ENCODE data around the gene DCST2. TPM values are rescaled to one million over a fixed set of nuclear protein-coding genes. Genes with fewer than 3 reads are reported as not detected.

DCST2 gene
- total and polyA plus RNA-seq, 7 donors, result 0.04 to 0.56 (median 0.19) TPM; not detected in 2

DNA sequence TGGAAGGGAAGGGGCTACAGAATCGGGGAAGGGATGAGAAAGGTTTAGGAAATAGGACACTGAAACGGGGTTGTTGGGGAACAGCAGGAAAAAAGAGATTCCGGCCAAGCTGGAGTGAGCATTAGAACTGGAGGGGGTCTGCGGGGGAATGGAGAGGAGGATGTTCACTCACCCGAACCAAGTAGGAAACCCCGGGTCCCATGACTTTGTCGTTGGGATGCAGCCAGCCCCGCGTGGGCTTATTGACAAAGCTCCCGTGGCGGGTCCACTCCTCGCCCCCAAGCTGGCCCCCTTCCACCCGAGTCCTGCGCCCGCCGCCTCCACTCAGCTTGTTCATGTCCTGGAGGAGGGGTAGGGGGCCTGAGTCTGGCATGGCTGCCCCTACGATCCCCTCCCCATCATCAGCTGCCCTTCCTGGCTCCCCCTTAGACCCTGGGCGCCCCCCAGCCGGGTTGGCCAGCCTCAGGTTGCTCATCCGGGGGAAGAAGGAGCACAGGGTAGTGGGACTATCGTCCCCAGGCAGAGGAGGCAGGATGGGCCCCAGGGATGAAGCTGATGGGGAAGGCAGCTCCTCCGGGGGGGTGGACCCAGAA, 63.6 kb downstream of the DCST2 start:
- TF ChIP-seq, protein P1, sequence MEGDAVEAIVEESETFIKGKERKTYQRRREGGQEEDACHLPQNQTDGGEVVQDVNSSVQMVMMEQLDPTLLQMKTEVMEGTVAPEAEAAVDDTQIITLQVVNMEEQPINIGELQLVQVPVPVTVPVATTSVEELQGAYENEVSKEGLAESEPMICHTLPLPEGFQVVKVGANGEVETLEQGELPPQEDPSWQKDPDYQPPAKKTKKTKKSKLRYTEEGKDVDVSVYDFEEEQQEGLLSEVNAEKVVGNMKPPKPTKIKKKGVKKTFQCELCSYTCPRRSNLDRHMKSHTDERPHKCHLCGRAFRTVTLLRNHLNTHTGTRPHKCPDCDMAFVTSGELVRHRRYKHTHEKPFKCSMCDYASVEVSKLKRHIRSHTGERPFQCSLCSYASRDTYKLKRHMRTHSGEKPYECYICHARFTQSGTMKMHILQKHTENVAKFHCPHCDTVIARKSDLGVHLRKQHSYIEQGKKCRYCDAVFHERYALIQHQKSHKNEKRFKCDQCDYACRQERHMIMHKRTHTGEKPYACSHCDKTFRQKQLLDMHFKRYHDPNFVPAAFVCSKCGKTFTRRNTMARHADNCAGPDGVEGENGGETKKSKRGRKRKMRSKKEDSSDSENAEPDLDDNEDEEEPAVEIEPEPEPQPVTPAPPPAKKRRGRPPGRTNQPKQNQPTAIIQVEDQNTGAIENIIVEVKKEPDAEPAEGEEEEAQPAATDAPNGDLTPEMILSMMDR (IDR thresholded peaks at IDR 0.05), result no peak
- H3K4me1 ChIP-seq, result peaks cover 50% of the 10 kb centered on the region
- peak overlapping the region; percentile 99 for H3K27ac ChIP-seq
- H3K27me3 ChIP-seq (ENCODE audit: insufficient read depth in 3 of 3, low read length in 2 of 3), result no peaks in the 10 kb centered on the region
- peak in 1 of 2 donors; percentile 46 for DNase-seq
- intact Hi-C loops (cut with DNase I), result loop anchor here (5.0 kb wide), 2 partner anchors 42 to 112 kb away; no protein-coding TSS in a partner anchor
- peaks cover 0 to 43% of the 10 kb centered on the region in 2 donors for H3K36me3 ChIP-seq (ENCODE audit: insufficient read depth in 1 of 2, low read depth in 1 of 2)
- WGBS, 3 donors, result 27 to 34% (median 32%) methylated on average over 16 to 22 of the region's 22 CpGs
- ATAC-seq, result no peak
- H3K4me3 ChIP-seq, result peak overlapping the region; percentile 84
- no peaks in the 10 kb centered on the region for H3K9me3 ChIP-seq

DNA sequence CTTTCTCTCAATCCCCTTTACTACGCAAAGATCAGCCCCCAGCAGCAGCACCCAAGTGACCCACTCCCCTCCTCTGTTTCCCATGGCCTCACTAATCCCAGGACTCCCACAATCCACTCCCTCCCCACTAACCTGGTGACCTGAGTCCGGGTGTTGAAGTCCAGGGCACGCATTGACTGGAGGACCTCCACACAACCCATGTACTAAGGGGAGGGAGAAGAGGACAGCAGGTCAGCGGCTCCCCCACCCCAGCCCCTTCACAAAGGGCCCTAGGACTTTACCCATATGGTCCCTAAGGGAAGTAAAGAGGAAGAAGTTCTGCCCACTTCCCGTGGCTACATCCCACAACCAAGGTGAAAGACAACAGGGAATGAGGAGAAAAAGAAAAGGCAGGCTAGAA, 64.3 kb downstream of the DCST2 start:
- H3K9me3 ChIP-seq, result no peaks in the 10 kb centered on the region
- no peaks in the 10 kb centered on the region for H3K27me3 ChIP-seq (ENCODE audit: insufficient read depth in 3 of 3, low read length in 2 of 3)
- no peak for ATAC-seq
- DNase-seq, result no peak
- peaks cover 50% of the 10 kb centered on the region for H3K4me1 ChIP-seq
- peak overlapping the region; percentile 84 for H3K4me3 ChIP-seq
- H3K27ac ChIP-seq, result peak overlapping the region; percentile 99
- intact Hi-C loops (cut with DNase I), result no loop called here
- 52 to 61% (median 57%) methylated on average over 5 of the region's 5 CpGs for WGBS, 3 donors
- H3K36me3 ChIP-seq (ENCODE audit: insufficient read depth in 1 of 2, low read depth in 1 of 2), result peaks cover 0 to 50% of the 10 kb centered on the region in 2 donors
- TF ChIP-seq, protein P1 (IDR thresholded peaks at IDR 0.05), result no peak

DNA sequence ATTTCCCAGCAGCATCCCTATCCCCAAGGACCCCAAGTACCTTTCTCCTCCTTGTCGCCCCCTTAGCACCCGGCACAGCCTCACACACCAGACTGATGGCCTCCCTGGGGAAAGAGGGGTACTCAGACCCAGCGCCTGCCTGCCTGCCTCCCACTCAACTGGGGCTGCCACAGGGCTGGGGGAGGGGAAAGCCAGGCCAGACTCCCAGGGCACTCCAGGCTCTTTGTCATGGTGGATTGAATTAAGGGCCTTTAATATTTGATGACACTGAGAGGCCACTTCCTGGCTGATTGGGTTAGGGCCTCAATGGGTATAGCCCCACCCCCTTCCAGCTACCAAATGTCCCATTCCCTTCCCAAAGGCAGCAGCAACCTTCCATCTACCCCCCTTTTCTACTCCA, 64.8 kb downstream of the DCST2 start:
- whole genome bisulfite sequencing, 3 donors, result 81 to 89% (median 87%) methylated on average over 3 of the region's 3 CpGs

More for the DNA sequence above, 64.8 kb downstream of the DCST2 start:
- peaks cover 0 to 56% of the 10 kb centered on the region in 2 donors for H3K36me3 ChIP-seq (ENCODE audit: insufficient read depth in 1 of 2, low read depth in 1 of 2)
- TF ChIP-seq, protein P1 (IDR thresholded peaks at IDR 0.05), result no peak
- H3K27me3 ChIP-seq (ENCODE audit: insufficient read depth in 3 of 3, low read length in 2 of 3), result no peaks in the 10 kb centered on the region
- no peak for DNase-seq
- peak overlapping the region; percentile 99 for H3K27ac ChIP-seq
- ATAC-seq, result no peak
- intact Hi-C loops (cut with DNase I), result no loop called here
- no peak overlapping the region for H3K4me3 ChIP-seq
- no peaks in the 10 kb centered on the region for H3K9me3 ChIP-seq
- peaks cover 50% of the 10 kb centered on the region for H3K4me1 ChIP-seq

Other genes with a start within 250 kb of the DCST2 start
- 10 to 100 TPM; 11.8 to 60.9 (median 17.4) TPM for gene KCNN3, start 163.5 kb downstream of the DCST2 start, total RNA-seq
- gene KCNN3, start 163.5 kb downstream of the DCST2 start, polyA plus RNA-seq, result 1 to 10 TPM; 2.5 to 7.5 (median 3.7) TPM
- 10 to 100 TPM; 17.0 to 30.5 (median 22.3) TPM for gene PMVK, start 97.1 kb downstream of the DCST2 start, total RNA-seq
- 10 to 100 TPM; 23.3 to 35.6 (median 30.5) TPM for gene PMVK, start 97.1 kb downstream of the DCST2 start, polyA plus RNA-seq
- 100 to 1,000 TPM in 2 of 4 donors, 10 to 100 TPM in 2; 76.5 to 149 (median 104) TPM for gene PBXIP1, start 77.7 kb downstream of the DCST2 start, total RNA-seq
- 10 to 100 TPM; 13.6 to 79.6 (median 54.8) TPM for gene PBXIP1, start 77.7 kb downstream of the DCST2 start, polyA plus RNA-seq
- 10 to 100 TPM; 14.5 to 23.0 (median 17.4) TPM for gene PYGO2, start 72.0 kb downstream of the DCST2 start, total RNA-seq
- 10 to 100 TPM; 13.1 to 24.0 (median 14.5) TPM for gene PYGO2, start 72.0 kb downstream of the DCST2 start, polyA plus RNA-seq
- gene SHC1, start 63.0 kb downstream of the DCST2 start, total RNA-seq, result 10 to 100 TPM; 52.3 to 87.2 (median 82.8) TPM
- gene SHC1, start 63.0 kb downstream of the DCST2 start, polyA plus RNA-seq, result 10 to 100 TPM; 33.2 to 67.3 (median 43.8) TPM
- gene CKS1B, start 59.1 kb downstream of the DCST2 start, total RNA-seq, result 10 to 100 TPM in 1 of 4 donors, 1 to 10 TPM in 3; 5.5 to 13.8 (median 6.9) TPM
- gene CKS1B, start 59.1 kb downstream of the DCST2 start, polyA plus RNA-seq, result 10 to 100 TPM; 12.1 to 48.1 (median 30.1) TPM
- 10 to 100 TPM; 24.5 to 39.4 (median 30.4) TPM for gene FLAD1, start 50.4 kb downstream of the DCST2 start, total RNA-seq
- gene FLAD1, start 50.4 kb downstream of the DCST2 start, polyA plus RNA-seq, result 10 to 100 TPM; 32.4 to 52.7 (median 51.6) TPM
- gene LENEP, start 40.2 kb downstream of the DCST2 start, total RNA-seq, result not detected
- gene LENEP, start 40.2 kb downstream of the DCST2 start, polyA plus RNA-seq, result not detected
- 10 to 100 TPM; 34.6 to 97.9 (median 70.9) TPM for gene ZBTB7B, start 31.0 kb downstream of the DCST2 start, total RNA-seq
- 10 to 100 TPM; 20.2 to 55.5 (median 48.7) TPM for gene ZBTB7B, start 31.0 kb downstream of the DCST2 start, polyA plus RNA-seq
- under 1 TPM in 2 of 4 donors, not detected in 2; 0.12 to 0.34 TPM for gene DCST1, start within 50 bp of the DCST2 start, total RNA-seq
- gene DCST1, start within 50 bp of the DCST2 start, polyA plus RNA-seq, result not detected
- gene ADAM15, start 17.5 kb upstream of the DCST2 start, total RNA-seq, result 10 to 100 TPM; 38.4 to 50.9 (median 49.3) TPM
- 10 to 100 TPM; 33.2 to 45.4 (median 41.0) TPM for gene ADAM15, start 17.5 kb upstream of the DCST2 start, polyA plus RNA-seq
- gene EFNA4, start 30.0 kb upstream of the DCST2 start, total RNA-seq, result 1 to 10 TPM in 1 of 4 donors, under 1 TPM in 3; 0.69 to 1.1 (median 0.77) TPM
- gene EFNA4, start 30.0 kb upstream of the DCST2 start, polyA plus RNA-seq, result 1 to 10 TPM in 2 of 3 donors, under 1 TPM in 1; 0.39 to 1.3 (median 1.2) TPM
- under 1 TPM in 3 of 4 donors, not detected in 1; 0.32 to 0.69 (median 0.57) TPM for gene EFNA3, start 45.1 kb upstream of the DCST2 start, total RNA-seq
- under 1 TPM; 0.17 to 1.00 (median 0.39) TPM for gene EFNA3, start 45.1 kb upstream of the DCST2 start, polyA plus RNA-seq
- gene EFNA1, start 94.1 kb upstream of the DCST2 start, total RNA-seq, result 10 to 100 TPM; 11.4 to 42.6 (median 33.0) TPM
- gene EFNA1, start 94.1 kb upstream of the DCST2 start, polyA plus RNA-seq, result 10 to 100 TPM in 2 of 3 donors, 1 to 10 TPM in 1; 5.5 to 15.0 (median 12.4) TPM
- 1 to 10 TPM; 6.7 to 8.4 (median 7.8) TPM for gene SLC50A1, start 102.1 kb upstream of the DCST2 start, total RNA-seq
- gene SLC50A1, start 102.1 kb upstream of the DCST2 start, polyA plus RNA-seq, result 10 to 100 TPM in 2 of 3 donors, 1 to 10 TPM in 1; 7.5 to 16.2 (median 10.8) TPM
- gene DPM3, start 106.8 kb upstream of the DCST2 start, total RNA-seq, result 10 to 100 TPM; 47.0 to 54.5 (median 50.0) TPM
- 100 to 1,000 TPM; 110 to 123 (median 122) TPM for gene DPM3, start 106.8 kb upstream of the DCST2 start, polyA plus RNA-seq
- 100 to 1,000 TPM; 115 to 152 (median 118) TPM for gene KRTCAP2, start 139.5 kb upstream of the DCST2 start, total RNA-seq
- 100 to 1,000 TPM; 137 to 171 (median 149) TPM for gene KRTCAP2, start 139.5 kb upstream of the DCST2 start, polyA plus RNA-seq
- under 1 TPM in 2 of 4 donors, not detected in 2; 0.15 to 0.16 TPM for gene TRIM46, start 140.1 kb upstream of the DCST2 start, total RNA-seq
- under 1 TPM in 2 of 3 donors, not detected in 1; 0.03 TPM for gene TRIM46, start 140.1 kb upstream of the DCST2 start, polyA plus RNA-seq
- gene THBS3, start 174.1 kb upstream of the DCST2 start, total RNA-seq, result 1 to 10 TPM; 3.1 to 8.1 (median 4.5) TPM
- 1 to 10 TPM; 2.8 to 3.5 (median 2.8) TPM for gene THBS3, start 174.1 kb upstream of the DCST2 start, polyA plus RNA-seq
- gene MTX1, start 174.9 kb upstream of the DCST2 start, total RNA-seq, result 10 to 100 TPM in 3 of 4 donors, 1 to 10 TPM in 1; 8.1 to 17.7 (median 14.0) TPM
- gene MTX1, start 174.9 kb upstream of the DCST2 start, polyA plus RNA-seq, result 10 to 100 TPM; 25.8 to 47.1 (median 27.4) TPM
- 10 to 100 TPM; 20.6 to 28.8 (median 23.8) TPM for gene ENTREP3, start 221.7 kb upstream of the DCST2 start, total RNA-seq
- gene ENTREP3, start 221.7 kb upstream of the DCST2 start, polyA plus RNA-seq, result 10 to 100 TPM; 17.6 to 61.3 (median 21.2) TPM
- 10 to 100 TPM; 49.5 to 70.7 (median 57.2) TPM for gene SCAMP3, start 228.6 kb upstream of the DCST2 start, total RNA-seq
- gene SCAMP3, start 228.6 kb upstream of the DCST2 start, polyA plus RNA-seq, result 100 to 1,000 TPM in 2 of 3 donors, 10 to 100 TPM in 1; 75.0 to 159 (median 108) TPM
- gene CLK2, start 239.7 kb upstream of the DCST2 start, total RNA-seq, result 10 to 100 TPM; 11.7 to 28.5 (median 22.7) TPM
- 10 to 100 TPM; 15.2 to 20.9 (median 15.3) TPM for gene CLK2, start 239.7 kb upstream of the DCST2 start, polyA plus RNA-seq
- gene HCN3, start 243.7 kb upstream of the DCST2 start, total RNA-seq, result under 1 TPM in 3 of 4 donors, not detected in 1; 0.27 to 0.82 (median 0.32) TPM
- under 1 TPM; 0.38 to 0.97 (median 0.52) TPM for gene HCN3, start 243.7 kb upstream of the DCST2 start, polyA plus RNA-seq

Data from psoas muscle (tissue), 8 donors.